ENCODE measurements around the gene OTOGL. TPM values are rescaled to one million over a fixed set of nuclear protein-coding genes. Genes with fewer than 3 reads are reported as not detected.

Gene OTOGL
- polyA plus RNA-seq, 1 donor from 2014 or later, result 0.33 TPM

- H3K79me2 ChIP-seq (replicated peaks; ENCODE audit: insufficient read depth, low read length), result no peaks in the 10 kb centered on the region
- H3K27ac ChIP-seq (ENCODE audit: low read length), result no peak overlapping the region
- no peaks in the 10 kb centered on the region for H3K36me3 ChIP-seq (ENCODE audit: insufficient read depth, low read length)
- no peaks in the 10 kb centered on the region for H4K20me1 ChIP-seq (ENCODE audit: insufficient read depth)
- H3K9ac ChIP-seq (ENCODE audit: low read length), result no peak overlapping the region
- no peaks in the 10 kb centered on the region for H3K9me3 ChIP-seq (ENCODE audit: low read length)
- H2AFZ ChIP-seq (ENCODE audit: low read depth, low read length), result no peak overlapping the region
- TF ChIP-seq REST (IDR thresholded peaks at IDR 0.05; ENCODE audit: borderline replicate concordance), result no peak
- no peak for TF ChIP-seq EP300 (conservative IDR thresholded peaks at IDR 0.05; ENCODE audit: poor library complexity, severe bottlenecking)
- TF ChIP-seq TAF1 (IDR thresholded peaks at IDR 0.05; ENCODE audit: low read depth), result no peak
- no peak for TF ChIP-seq POLR2AphosphoS5 (IDR thresholded peaks at IDR 0.05)
- TF ChIP-seq SMC3 (conservative IDR thresholded peaks at IDR 0.05; ENCODE audit: poor library complexity), result no peak
- TF ChIP-seq RAD21 (conservative IDR thresholded peaks at IDR 0.05), result no peak
- TF ChIP-seq EZH2 (IDR thresholded peaks at IDR 0.05; ENCODE audit: borderline replicate concordance, insufficient read depth, low read length, poor library complexity, severe bottlenecking), result no peak
- TF ChIP-seq, protein P1, sequence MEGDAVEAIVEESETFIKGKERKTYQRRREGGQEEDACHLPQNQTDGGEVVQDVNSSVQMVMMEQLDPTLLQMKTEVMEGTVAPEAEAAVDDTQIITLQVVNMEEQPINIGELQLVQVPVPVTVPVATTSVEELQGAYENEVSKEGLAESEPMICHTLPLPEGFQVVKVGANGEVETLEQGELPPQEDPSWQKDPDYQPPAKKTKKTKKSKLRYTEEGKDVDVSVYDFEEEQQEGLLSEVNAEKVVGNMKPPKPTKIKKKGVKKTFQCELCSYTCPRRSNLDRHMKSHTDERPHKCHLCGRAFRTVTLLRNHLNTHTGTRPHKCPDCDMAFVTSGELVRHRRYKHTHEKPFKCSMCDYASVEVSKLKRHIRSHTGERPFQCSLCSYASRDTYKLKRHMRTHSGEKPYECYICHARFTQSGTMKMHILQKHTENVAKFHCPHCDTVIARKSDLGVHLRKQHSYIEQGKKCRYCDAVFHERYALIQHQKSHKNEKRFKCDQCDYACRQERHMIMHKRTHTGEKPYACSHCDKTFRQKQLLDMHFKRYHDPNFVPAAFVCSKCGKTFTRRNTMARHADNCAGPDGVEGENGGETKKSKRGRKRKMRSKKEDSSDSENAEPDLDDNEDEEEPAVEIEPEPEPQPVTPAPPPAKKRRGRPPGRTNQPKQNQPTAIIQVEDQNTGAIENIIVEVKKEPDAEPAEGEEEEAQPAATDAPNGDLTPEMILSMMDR (IDR thresholded peaks at IDR 0.05; ENCODE audit: poor library complexity, severe bottlenecking), result no peak
- TF ChIP-seq MXI1 (conservative IDR thresholded peaks at IDR 0.05; ENCODE audit: poor library complexity, severe bottlenecking), result no peak
- no peaks in the 10 kb centered on the region for H3K9me2 ChIP-seq (ENCODE audit: insufficient read depth, low read length)
- no peak overlapping the region for H3K4me3 ChIP-seq (ENCODE audit: low read length)
- H3F3A ChIP-seq (ENCODE audit: insufficient read depth, low read length, poor library complexity, severe bottlenecking), result no peaks in the 10 kb centered on the region
- no peak overlapping the region for H3K4me2 ChIP-seq (ENCODE audit: low read length)
- no peaks in the 10 kb centered on the region for H3K27me3 ChIP-seq (ENCODE audit: insufficient read depth, low read depth, low read length)
Measured at GRCh38 chr12:80212938-80213645, 113.8 kb downstream of the OTOGL start.

GRCh38 chr12:80213871-80214270 is 114.5 kb downstream of the OTOGL start:
- Histone ChIP-seq H3K79me2 (replicated peaks; ENCODE audit: insufficient read depth, low read length) (no peaks in the 10 kb centered on the region), H3K4me2 (ENCODE audit: low read length) (no peak overlapping the region), H3K9me2 (ENCODE audit: insufficient read depth, low read length) (no peaks in the 10 kb centered on the region), H2AFZ (ENCODE audit: low read depth, low read length) (no peak overlapping the region), H3K4me3 (ENCODE audit: low read length) (no peak overlapping the region), H4K20me1 (ENCODE audit: insufficient read depth) (no peaks in the 10 kb centered on the region), H3K9me3 (ENCODE audit: low read length) (no peaks in the 10 kb centered on the region), H3K9ac (ENCODE audit: low read length) (no peak overlapping the region), H3K27me3 (ENCODE audit: insufficient read depth, low read depth, low read length) (no peaks in the 10 kb centered on the region), H3K27ac (ENCODE audit: low read length) (no peak overlapping the region), H3K36me3 (ENCODE audit: insufficient read depth, low read length) (no peaks in the 10 kb centered on the region), H3F3A (ENCODE audit: insufficient read depth, low read length, poor library complexity, severe bottlenecking) (no peaks in the 10 kb centered on the region)
- TF ChIP-seq POLR2AphosphoS5 (IDR thresholded peaks at IDR 0.05), result no peak
- no peak for TF ChIP-seq EZH2 (IDR thresholded peaks at IDR 0.05; ENCODE audit: borderline replicate concordance, insufficient read depth, low read length, poor library complexity, severe bottlenecking)

Data from neural cell (in vitro differentiated cells).